GM12873 (cell line): ENCODE measurements around the gene A3GALT2.
A peak's percentile ranks its signal among the peaks of the same experiment; 100 is the strongest.

Experiments used
- CTCF ChIP-seq: IDR thresholded peaks from 2 replicates; pipeline ENCODE4 v1.5.1; 2012; ENCODE audit warnings: low read depth, mild to moderate bottlenecking, moderate library complexity, low read length, control low read depth; ENCODE audit not compliant: insufficient read depth; ENCODE audit errors: missing control alignments

The A3GALT2 gene

GRCh38 chr1:33300673-33301072 lies 20.2 kb downstream of the A3GALT2 start:
- TF ChIP-seq CTCF, result no peak

DNA sequence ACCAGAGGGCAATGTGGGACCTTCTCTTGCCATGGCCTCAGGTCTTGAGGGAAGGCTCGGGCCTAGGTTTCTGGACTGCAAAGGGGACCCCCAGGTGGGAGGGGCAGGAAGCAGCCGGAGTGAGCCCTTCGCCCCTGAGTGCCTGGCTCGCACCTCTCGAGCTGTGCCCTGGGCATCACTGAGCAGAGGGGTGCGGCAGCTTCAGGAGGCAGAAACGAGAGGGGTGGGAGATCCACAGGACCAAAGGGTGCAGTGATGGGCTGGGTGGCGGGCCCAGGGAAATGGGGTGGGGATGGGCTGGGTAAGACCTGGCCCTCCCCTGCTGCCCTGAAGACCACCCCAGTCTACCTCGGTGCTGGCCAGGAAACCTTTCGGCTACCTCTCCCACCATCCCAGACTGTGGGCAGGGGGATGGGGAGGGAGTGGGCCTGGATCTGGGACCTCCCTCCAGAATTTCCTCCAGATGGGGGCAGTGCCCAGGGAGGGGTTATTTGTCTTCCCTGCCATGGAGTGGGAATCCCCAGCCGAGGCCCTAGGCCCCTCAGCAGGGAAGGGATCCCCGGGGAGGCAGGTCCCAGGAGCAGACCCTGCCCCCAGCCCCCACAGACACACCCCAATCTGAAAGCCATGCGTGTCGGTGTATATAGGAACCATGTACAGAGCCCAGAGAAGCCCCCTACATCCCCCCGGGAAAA lies 21.3 kb downstream of the A3GALT2 start:
- TF ChIP-seq CTCF, result no peak

GRCh38 chr1:33298623-33299277 lies 22.1 kb downstream of the A3GALT2 start:
- peak; percentile 98 for TF ChIP-seq CTCF

DNA sequence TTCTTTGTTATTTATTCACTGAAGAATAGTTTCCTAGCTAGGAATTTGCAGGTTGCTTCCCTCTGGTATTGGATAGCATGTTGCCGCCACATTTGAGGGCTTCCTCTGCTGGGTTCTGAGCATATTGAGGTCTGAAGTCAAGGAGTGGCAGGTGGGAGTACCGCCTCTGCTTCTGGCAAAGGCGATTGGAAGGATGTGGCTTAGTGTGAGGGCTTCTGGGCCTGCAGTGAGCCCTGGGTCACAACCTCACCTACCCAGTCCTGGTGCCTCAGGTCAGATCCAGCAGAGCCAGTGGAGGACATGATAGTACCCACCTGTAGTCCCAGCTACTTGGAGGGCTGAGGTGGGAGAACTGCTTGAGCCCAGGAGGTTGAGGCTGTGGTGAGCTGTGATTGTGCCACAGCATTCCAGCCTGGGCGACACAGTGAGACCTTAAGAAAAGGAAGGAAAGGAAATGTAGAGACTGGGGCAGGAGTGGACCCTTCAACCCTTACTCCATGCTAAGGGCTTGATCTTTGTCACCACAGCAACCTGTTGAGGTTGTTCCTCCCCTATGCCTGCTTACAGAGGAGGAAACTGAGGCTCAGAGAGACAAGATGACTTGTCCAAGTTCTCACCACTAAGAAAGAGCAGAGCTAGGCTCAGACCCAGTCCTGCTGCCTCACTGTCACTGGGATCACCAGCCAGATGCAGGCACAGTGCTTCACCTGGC lies 22.8 kb downstream of the A3GALT2 start:
- TF ChIP-seq CTCF, result no peak

DNA sequence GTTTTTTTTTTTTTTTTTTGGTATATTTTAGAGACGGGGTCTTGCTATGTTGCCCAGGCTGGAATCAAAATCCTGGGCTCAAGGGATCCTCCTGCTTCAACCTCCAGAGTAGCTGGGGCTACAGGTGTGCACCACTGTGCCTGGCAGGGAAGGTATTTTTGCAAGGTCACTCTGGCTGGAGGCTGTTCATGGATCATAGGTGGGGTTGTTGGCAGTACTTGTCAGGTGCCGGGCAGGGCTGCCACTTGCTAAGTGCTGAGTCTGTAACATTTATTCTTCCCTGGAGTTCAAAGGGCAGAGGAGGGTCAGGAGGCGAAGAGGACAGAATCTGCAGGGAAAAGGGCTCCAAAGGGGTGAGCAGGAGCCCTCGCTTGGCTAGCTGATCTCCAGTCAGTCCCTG lies 24.1 kb downstream of the A3GALT2 start:
- no peak for TF ChIP-seq CTCF

- TF ChIP-seq CTCF, result no peak
Measured at GRCh38 chr1:33296082-33296458, 24.8 kb downstream of the A3GALT2 start.

- peak; percentile 98 for TF ChIP-seq CTCF
Measured at GRCh38 chr1:33295450-33296081, 25.3 kb downstream of the A3GALT2 start.
